Activated CD8-positive, alpha-beta T cell treated with anti-CD3 and anti-CD28 coated beads, Interleukin-2, amount 10 ng/mL, durations not matched to agents 7 days and 5 days (primary cell): ENCODE measurements around the gene KCTD7. TPM values are rescaled to one million over a fixed set of nuclear protein-coding genes. Genes with fewer than 3 reads are reported as not detected.
"Not testable (repeated sequence)": the region's sequence is repeated elsewhere in the genome, so short reads cannot be mapped to it uniquely, and the experiment has no call there.

ENCODE experiments used
- ATAC-seq: fragments of 150-1000 bp; cut with Tn5 transposase; one replicate; pipeline ENCODE4 v1.10.0; 2021; ENCODE audit warnings: moderate library complexity
- CTCF ChIA-PET: fragments of 350-600 bp; sonication (Branson Sonifier 250); formaldehyde crosslinking; loops from one replicate; lab custom pipeline; 2021; ENCODE audit warnings: antibody characterized with exemption; lab: Charles Lee
- POLR2A ChIA-PET: fragments of 350-600 bp; sonication (Branson Sonifier 250); formaldehyde crosslinking; loops from one replicate; lab custom pipeline; 2021; ENCODE audit warnings: antibody characterized with exemption; lab: Charles Lee
- DNase-seq: peaks from one replicate; pipeline ENCODE4 v3.0.0-alpha.2; 2020
- H3K27ac Mint-ChIP-seq: one replicate; pipeline ENCODE4 v1.8.0; 2021; ENCODE audit warnings: mild to moderate bottlenecking, mixed read lengths
- H3K27me3 Mint-ChIP-seq: one replicate; pipeline ENCODE4 v1.8.0; 2021; ENCODE audit warnings: low read depth, mixed read lengths
- H3K36me3 Mint-ChIP-seq: one replicate; pipeline ENCODE4 v1.8.0; 2021; ENCODE audit warnings: low read depth, mixed read lengths
- H3K4me1 Mint-ChIP-seq: one replicate; pipeline ENCODE4 v1.8.0; 2021; ENCODE audit warnings: low read depth, mixed read lengths
- H3K4me3 Mint-ChIP-seq: one replicate; pipeline ENCODE4 v1.8.0; 2021; ENCODE audit warnings: mild to moderate bottlenecking, mixed read lengths
- H3K9me3 Mint-ChIP-seq: one replicate; pipeline ENCODE4 v1.8.0; 2022; ENCODE audit warnings: mixed read lengths; ENCODE audit not compliant: insufficient read depth
- total RNA-seq, 2 experiments: library from RNA; stranded (reverse); gene quantifications; one replicate each; pipeline ENCODE4 v1.2.3, GENCODE V29; 2021

Gene KCTD7
- total RNA-seq, 2 experiments from 2014 or later: 31.1 to 32.6 TPM

GRCh38 chr7:66638309-66639099 is 9.8 kb downstream of the KCTD7 start:
- Mint-ChIP-seq H3K4me3 (no peak overlapping the region), H3K4me1 (peaks cover 10% of the 10 kb centered on the region), H3K36me3 (peaks cover 55% of the 10 kb centered on the region), H3K27me3 (no peaks in the 10 kb centered on the region), H3K27ac (no peak overlapping the region), H3K9me3 (no peaks in the 10 kb centered on the region)
- ChIA-PET POLR2A (no interaction called here), CTCF (interaction anchor here (1.6 kb wide), 1 partner anchor 81 kb away, joined by 4 read pairs; no protein-coding TSS in a partner anchor)
- ATAC-seq (no peak), DNase-seq (no peak)

- peaks cover 53% of the 10 kb centered on the region for H3K36me3 Mint-ChIP-seq
- POLR2A ChIA-PET: no interaction called here
- CTCF ChIA-PET: no interaction called here
Observed at GRCh38 chr7:66639773-66640172, 11.1 kb downstream of the KCTD7 start.

GRCh38 chr7:66640802-66641525 is 12.3 kb downstream of the KCTD7 start:
- Mint-ChIP-seq H3K9me3 (no peaks in the 10 kb centered on the region), H3K27ac (no peak overlapping the region), H3K27me3 (no peaks in the 10 kb centered on the region), H3K36me3 (peaks cover 58% of the 10 kb centered on the region), H3K4me3 (no peak overlapping the region), H3K4me1 (peaks cover 5% of the 10 kb centered on the region)
- ChIA-PET POLR2A (no interaction called here), CTCF (no interaction called here)
- ATAC-seq (no peak), DNase-seq (no peak)

More at GRCh38 chr7:66639773-66640172, 11.1 kb downstream of the KCTD7 start:
- no peak overlapping the region for H3K27ac Mint-ChIP-seq
- DNase-seq (no peak), ATAC-seq (no peak)
- peaks cover 5% of the 10 kb centered on the region for H3K4me1 Mint-ChIP-seq
- no peaks in the 10 kb centered on the region for H3K27me3 Mint-ChIP-seq
- H3K4me3 Mint-ChIP-seq: no peak overlapping the region
- H3K9me3 Mint-ChIP-seq: no peaks in the 10 kb centered on the region

GRCh38 chr7:66641526-66641871 is 12.8 kb downstream of the KCTD7 start:
- Mint-ChIP-seq H3K36me3 (peaks cover 58% of the 10 kb centered on the region), H3K27ac (no peak overlapping the region), H3K9me3 (no peaks in the 10 kb centered on the region), H3K27me3 (no peaks in the 10 kb centered on the region), H3K4me1 (peaks cover 5% of the 10 kb centered on the region), H3K4me3 (no peak overlapping the region)
- no peak for DNase-seq
- POLR2A ChIA-PET: interaction anchor here (0.6 kb wide), 1 partner anchor 9 kb away, joined by 3 read pairs; no protein-coding TSS in a partner anchor
- ATAC-seq: no peak
- CTCF ChIA-PET: no interaction called here

- CTCF ChIA-PET: no interaction called here
- H3K27ac Mint-ChIP-seq: no peak overlapping the region
- POLR2A ChIA-PET: interaction anchor here (0.6 kb wide), 1 partner anchor 9 kb away, joined by 3 read pairs; no protein-coding TSS in a partner anchor
- no peaks in the 10 kb centered on the region for H3K27me3 Mint-ChIP-seq
- H3K4me3 Mint-ChIP-seq: no peak overlapping the region
- H3K9me3 Mint-ChIP-seq: no peaks in the 10 kb centered on the region
- peaks cover 65% of the 10 kb centered on the region for H3K36me3 Mint-ChIP-seq
- ATAC-seq (no peak), DNase-seq (no peak)
- peaks cover 5% of the 10 kb centered on the region for H3K4me1 Mint-ChIP-seq
Observed at GRCh38 chr7:66642186-66642585, 13.5 kb downstream of the KCTD7 start.

- DNase-seq: no peak
- ChIA-PET POLR2A (no interaction called here), CTCF (interaction anchor here (1.0 to 1.3 kb wide), 3 partner anchors 12 to 105 kb away, joined by 3 to 4 read pairs (median 3); no protein-coding TSS in a partner anchor)
- Mint-ChIP-seq H3K4me3 (no peak overlapping the region), H3K27ac (no peak overlapping the region), H3K36me3 (peaks cover 66% of the 10 kb centered on the region), H3K9me3 (no peaks in the 10 kb centered on the region), H3K27me3 (no peaks in the 10 kb centered on the region), H3K4me1 (peaks cover 5% of the 10 kb centered on the region)
- ATAC-seq: no peak
Observed at GRCh38 chr7:66642932-66643331, 14.3 kb downstream of the KCTD7 start.

- Mint-ChIP-seq H3K4me1 (peaks cover 5% of the 10 kb centered on the region), H3K27me3 (no peaks in the 10 kb centered on the region), H3K36me3 (peaks cover 62% of the 10 kb centered on the region), H3K4me3 (no peak overlapping the region), H3K9me3 (no peaks in the 10 kb centered on the region), H3K27ac (no peak overlapping the region)
- ATAC-seq (no peak), DNase-seq (no peak)
- CTCF ChIA-PET: interaction anchor here (1.0 to 1.3 kb wide), 3 partner anchors 11 to 106 kb away, joined by 3 to 4 read pairs (median 3); no protein-coding TSS in a partner anchor
- POLR2A ChIA-PET: no interaction called here
Observed at GRCh38 chr7:66643395-66643794, 14.7 kb downstream of the KCTD7 start.

- CTCF ChIA-PET, H3K4me3 Mint-ChIP-seq, H3K9me3 Mint-ChIP-seq, H3K27ac Mint-ChIP-seq, H3K27me3 Mint-ChIP-seq, DNase-seq, ATAC-seq: not testable (repeated sequence)
- Mint-ChIP-seq H3K4me1 (peaks cover 19% of the 10 kb centered on the region), H3K36me3 (peaks cover 17% of the 10 kb centered on the region)
- POLR2A ChIA-PET: interaction anchor here (0.7 kb wide), 1 partner anchor 93 kb away, joined by 3 read pairs; no protein-coding TSS in a partner anchor
Observed at GRCh38 chr7:66651026-66651425, 22.3 kb downstream of the KCTD7 start.

GRCh38 chr7:66653719-66654274 is 25.1 kb downstream of the KCTD7 start:
- ATAC-seq, H3K27me3 Mint-ChIP-seq, H3K9me3 Mint-ChIP-seq, DNase-seq, H3K36me3 Mint-ChIP-seq: not testable (repeated sequence)
- CTCF ChIA-PET: interaction anchor here (1.1 kb wide), 1 partner anchor 240 kb away, joined by 3 read pairs; no protein-coding TSS in a partner anchor
- Mint-ChIP-seq H3K4me3 (peak overlapping the region; percentile 98), H3K4me1 (peaks cover 26% of the 10 kb centered on the region), H3K27ac (peak overlapping the region; percentile 99)
- POLR2A ChIA-PET: interaction anchor here (0.6 to 2.4 kb wide), 10 partner anchors 9 to 539 kb away, joined by 3 to 14 read pairs (median 5); partner anchors contain the start of genes CRCP, KCTD7 and RABGEF1

- ChIA-PET CTCF (interaction anchor here (1.1 to 1.3 kb wide), 4 partner anchors 11 to 1276 kb away, joined by 3 to 4 read pairs (median 3); no protein-coding TSS in a partner anchor), POLR2A (interaction anchor here (0.7 to 2.4 kb wide), 11 partner anchors 9 to 190 kb away, joined by 3 to 14 read pairs (median 5); partner anchors contain the start of genes KCTD7 and RABGEF1)
- H3K9me3 Mint-ChIP-seq: no peaks in the 10 kb centered on the region
- DNase-seq (peak; percentile 98), ATAC-seq (peak; percentile 96)
- peak overlapping the region; percentile 99 for H3K27ac Mint-ChIP-seq
- peaks cover 9% of the 10 kb centered on the region for H3K36me3 Mint-ChIP-seq
- H3K4me1 Mint-ChIP-seq: peaks cover 26% of the 10 kb centered on the region
- peak overlapping the region; percentile 98 for H3K4me3 Mint-ChIP-seq
- H3K27me3 Mint-ChIP-seq: no peaks in the 10 kb centered on the region
Observed at GRCh38 chr7:66654275-66655112, 25.8 kb downstream of the KCTD7 start.
